ES-I3 (cell line): Measurements from ENCODE around the gene OR13C3.

ENCODE experiments used
- H3K36me3 ChIP-seq: 2 replicates; pipeline ENCODE4 v1.6.1; 2013; ENCODE audit warnings: mild to moderate bottlenecking, low read length, control low read depth, moderate library complexity; ENCODE audit not compliant: insufficient read depth
- H3K4me1 ChIP-seq: 2 replicates; pipeline ENCODE4 v1.6.1; 2013; ENCODE audit warnings: mild to moderate bottlenecking, control low read depth, low read length; ENCODE audit not compliant: insufficient read depth
- H3K9ac ChIP-seq: 2 replicates; pipeline ENCODE4 v1.6.1; 2013; ENCODE audit warnings: low read depth, mild to moderate bottlenecking, low read length, moderate library complexity
- H3K9me3 ChIP-seq: 2 replicates; pipeline ENCODE4 v1.6.1; 2013; ENCODE audit warnings: mild to moderate bottlenecking, low read length, moderate library complexity; ENCODE audit not compliant: control insufficient read depth, insufficient read depth

OR13C3 gene

DNA sequence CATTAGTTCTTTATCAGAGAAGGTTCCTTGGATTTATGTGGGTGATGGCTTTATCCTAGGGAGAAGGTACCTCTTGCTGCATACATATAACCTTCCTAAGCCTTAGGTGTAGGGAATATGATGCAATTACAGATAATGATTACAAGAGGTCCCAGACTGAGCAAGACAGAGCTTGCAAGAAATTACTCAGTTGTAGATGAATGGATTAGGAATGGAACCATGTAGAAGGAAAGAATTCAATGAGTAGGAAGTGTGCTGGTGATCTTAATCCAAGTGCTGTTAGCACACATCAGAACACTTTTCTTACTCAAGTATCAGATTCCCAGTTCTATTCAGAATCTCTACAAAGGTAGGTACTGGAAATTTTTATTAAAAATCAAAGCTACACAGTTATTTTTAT, 30.1 kb downstream of the OR13C3 start:
- Histone ChIP-seq H3K9me3 (no peaks in the 10 kb centered on the region), H3K4me1 (no peaks in the 10 kb centered on the region), H3K9ac (no peak overlapping the region), H3K36me3 (no peaks in the 10 kb centered on the region)

DNA sequence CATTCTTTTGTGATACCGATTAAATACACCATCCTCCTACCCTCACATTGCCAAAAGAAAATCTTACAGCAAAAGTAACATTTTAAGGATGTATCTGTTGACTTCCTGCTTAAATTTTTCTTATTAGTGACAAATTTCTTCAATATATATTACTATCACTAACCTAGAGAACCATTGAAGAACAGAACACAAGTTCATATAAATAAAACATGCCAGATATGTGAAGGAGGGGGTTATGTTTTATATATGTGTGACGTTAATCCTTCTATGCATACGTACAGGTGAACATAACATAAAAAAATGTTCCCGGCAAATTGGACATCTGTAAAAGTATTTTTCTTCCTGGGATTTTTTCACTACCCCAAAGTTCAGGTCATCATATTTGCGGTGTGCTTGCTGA, 32.7 kb downstream of the OR13C3 start, which contains the start of gene OR13F1:
TSS of gene OR13F1 (plus strand) at position 301 of the 400 bp plus-strand sequence. CDS start at position 301, 0 bp downstream.
- H3K36me3 ChIP-seq = no peaks in the 10 kb centered on the region
- no peak within 1 kb of the TSS for H3K9ac ChIP-seq
- H3K4me1 ChIP-seq = no peaks in the 10 kb centered on the region
- no peaks in the 10 kb centered on the region for H3K9me3 ChIP-seq

- Histone ChIP-seq H3K36me3 (no peaks in the 10 kb centered on the region), H3K4me1 (no peaks in the 10 kb centered on the region), H3K9me3 (no peaks in the 10 kb centered on the region), H3K9ac (no peak overlapping the region)
Measured at GRCh38 chr9:104503440-104503839, 33.2 kb downstream of the OR13C3 start.

GRCh38 chr9:104494808-104495207, 41.8 kb downstream of the OR13C3 start:
- Histone ChIP-seq H3K36me3 (no peaks in the 10 kb centered on the region), H3K9ac (no peak overlapping the region), H3K9me3 (0 out of 2 replicates have a peak, but pooled peaks cover 3% of the 10 kb centered on the region), H3K4me1 (no peaks in the 10 kb centered on the region)
